ENCODE measurements around the gene WDR46.
A peak's percentile ranks its signal among the peaks of the same experiment; 100 is the strongest.

WDR46 gene

GRCh38 chr6:33313105-33313708, 24.2 kb upstream of the WDR46 start:
- peak; percentile 41 for DNase-seq

DNA sequence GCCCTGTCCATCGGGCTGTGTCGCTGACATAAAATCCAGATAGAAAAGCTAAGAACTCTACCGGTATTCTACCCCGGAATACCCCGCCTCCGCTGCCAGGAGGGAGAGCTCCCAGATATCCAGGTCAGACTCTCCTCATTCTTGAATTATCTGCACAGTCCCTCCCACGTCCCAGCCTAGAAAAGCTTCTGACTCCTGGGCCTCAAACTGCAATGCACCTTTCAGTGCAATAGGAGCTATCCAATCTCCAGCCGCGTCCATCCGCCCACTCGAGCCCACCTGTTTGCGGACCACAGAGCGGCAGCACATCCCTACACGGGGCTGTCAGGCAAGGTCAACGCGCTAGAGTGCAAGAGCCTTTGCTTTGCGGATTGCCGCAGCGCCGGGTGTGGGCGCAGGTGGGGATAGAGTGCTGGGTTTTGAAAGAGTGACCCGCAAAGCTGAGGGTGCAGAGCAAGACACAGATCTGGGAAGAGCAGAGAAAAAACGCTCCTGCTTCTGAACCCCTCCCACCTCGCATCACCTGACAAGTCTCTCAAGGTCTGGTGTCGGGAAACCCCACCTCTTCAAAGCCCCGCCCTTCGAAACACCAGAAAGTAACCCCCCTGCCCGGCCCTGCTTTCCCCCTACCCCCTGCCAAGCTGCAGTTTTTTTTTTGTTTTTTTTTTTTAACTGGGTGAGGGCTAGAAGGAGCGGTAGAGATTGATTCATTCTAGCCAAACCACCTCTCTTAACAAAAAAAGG, 23.5 kb upstream of the WDR46 start:
- peak; percentile 85 for DNase-seq

GRCh38 chr6:33306356-33306755, 17.3 kb upstream of the WDR46 start:
- DNase-seq: no peak

DNA sequence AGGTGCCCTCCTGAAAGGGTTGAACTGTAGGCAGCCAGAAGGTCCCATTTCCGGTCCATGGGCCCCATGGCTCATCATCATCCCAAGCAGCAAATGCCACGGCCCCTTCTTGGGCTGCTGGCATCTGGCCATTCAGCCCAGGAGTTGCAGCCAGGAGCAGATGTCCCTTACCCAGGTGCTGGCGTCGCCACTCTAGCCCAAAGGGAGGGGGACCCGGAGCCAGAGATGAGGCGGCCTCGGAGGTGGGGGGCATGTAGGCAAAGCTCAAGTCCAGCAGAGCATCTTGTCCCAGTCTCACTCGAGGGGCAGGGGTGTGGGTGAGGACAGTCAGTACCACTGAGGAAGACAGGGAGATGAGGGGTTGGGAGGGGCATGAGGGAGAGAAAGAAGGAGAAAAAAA, 16.0 kb upstream of the WDR46 start:
- no peak for DNase-seq

GRCh38 chr6:33304216-33304615, 15.2 kb upstream of the WDR46 start:
- DNase-seq: no peak

DNA sequence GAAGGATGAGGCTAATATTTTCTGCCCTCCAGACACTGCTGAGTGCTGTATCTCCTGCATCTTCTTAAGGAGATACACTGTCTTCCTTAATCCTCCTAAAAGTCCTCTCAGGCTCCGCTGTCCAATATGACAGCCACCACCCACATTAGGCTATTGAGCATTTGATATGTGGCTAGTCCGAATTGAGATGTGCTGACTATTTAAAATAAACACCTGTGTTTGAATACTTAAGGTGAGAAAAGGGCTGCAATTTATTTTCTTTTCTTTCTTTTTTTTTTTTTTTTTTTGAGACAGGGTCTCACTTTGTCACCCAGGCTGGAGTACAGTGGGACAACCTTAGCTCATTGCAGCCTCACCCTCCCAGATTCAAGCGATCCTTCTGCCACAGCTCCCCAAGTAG, 12.8 kb upstream of the WDR46 start:
- DNase-seq: no peak

DNA sequence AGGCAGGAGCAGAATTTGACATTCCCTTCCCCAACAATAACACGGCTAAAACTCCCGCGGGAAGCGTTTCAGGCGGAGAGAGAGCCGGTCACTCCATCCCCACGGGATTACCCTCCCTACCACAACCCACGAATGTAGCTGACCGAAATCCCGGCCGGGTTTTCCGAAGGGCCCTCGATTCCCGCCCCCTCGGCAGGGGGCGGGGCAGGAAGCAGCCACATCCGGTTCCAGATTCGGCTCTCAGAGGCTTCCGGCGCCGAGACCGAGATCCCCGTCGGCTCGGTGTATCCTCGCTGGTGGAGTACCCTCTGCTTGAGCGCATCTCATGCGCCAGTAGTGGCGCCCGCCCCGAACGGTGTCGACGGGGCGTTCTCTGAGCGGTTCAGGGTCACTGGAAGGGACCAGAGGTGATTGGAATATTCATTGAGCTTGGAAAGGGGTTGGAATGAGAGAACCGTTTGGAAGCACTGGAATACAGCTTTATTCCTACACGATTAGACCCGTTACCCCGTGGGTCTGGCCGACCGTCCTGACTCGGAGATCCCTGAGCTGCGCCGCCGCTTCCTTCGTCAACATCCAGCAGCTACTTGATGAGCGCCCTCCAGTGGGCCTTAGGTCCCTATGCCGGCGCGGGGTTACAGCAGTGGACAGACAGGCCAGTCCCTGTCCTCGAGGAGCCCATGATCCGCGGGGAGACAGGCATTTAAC, 10.4 kb upstream of the WDR46 start:
- peak; percentile 96 for DNase-seq

DNA sequence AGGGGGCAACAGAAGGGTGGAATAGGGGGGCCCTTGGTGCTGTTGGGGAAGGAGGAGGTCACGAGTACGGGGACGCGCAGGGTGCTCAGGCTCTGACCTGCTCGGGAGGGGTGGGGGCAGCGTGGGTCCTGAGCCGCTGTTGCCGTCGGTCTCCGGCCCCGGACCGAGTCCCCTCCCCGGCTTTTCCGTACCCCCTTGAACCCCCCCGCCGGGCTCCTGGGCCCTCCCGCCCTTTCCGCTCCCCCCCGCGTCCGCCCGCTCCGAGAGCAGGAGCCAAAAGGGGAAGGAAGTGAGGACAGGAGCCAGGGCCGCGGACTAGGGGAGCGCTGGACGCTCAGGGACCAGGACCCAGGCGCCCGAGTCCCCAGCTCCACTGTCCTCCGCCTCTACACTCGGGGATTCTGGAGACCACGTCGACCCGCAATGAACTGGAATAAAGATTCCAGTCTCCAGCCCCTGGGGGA, 9.8 kb upstream of the WDR46 start, which contains the start of gene RGL2:
RGL2 (minus strand) TSS at position 170 of the 464 bp plus-strand sequence. CDS start 332 bp downstream, outside the sequence.
- peak; percentile 68 for DNase-seq

DNA sequence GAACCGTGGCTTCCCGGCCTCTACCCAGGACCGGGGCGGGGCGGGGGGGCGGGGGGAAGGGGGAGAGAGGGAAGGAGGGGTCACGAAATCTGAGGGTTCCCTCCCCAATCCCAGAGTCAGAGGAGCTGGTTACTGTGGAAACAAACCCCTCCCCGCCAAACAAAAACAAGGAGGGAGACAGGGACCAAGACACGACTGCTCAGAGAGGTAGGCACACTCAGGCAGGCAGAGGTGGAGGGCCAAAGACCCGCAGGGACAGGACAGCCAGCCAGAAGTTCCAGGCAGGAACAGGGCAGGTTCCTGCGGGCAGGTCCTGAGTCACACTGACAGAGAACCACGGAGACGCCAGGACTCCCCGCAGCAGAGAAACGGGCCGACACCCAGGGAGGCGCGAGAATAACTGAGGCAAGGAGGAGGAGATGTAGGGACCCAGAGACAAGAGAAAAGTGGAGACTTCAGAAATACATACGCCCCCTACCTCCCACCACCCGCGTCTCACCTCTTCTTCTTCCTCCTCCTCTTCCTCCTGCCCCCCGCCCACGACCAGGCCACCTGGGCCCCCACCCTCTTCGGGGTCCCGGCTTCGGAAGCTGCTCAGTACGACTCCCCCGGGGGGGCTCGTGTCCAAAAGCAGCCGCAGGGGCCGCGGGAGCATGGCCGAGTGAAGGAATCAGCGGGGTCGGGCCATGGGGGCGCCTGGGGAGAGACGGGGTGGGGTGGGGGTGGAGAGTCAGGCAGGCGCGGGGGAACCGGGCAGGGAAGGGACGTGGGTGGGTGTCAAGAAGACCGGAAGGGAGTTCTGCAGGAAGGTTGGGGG, 9.1 kb upstream of the WDR46 start:
- peak; percentile 78 for DNase-seq

DNA sequence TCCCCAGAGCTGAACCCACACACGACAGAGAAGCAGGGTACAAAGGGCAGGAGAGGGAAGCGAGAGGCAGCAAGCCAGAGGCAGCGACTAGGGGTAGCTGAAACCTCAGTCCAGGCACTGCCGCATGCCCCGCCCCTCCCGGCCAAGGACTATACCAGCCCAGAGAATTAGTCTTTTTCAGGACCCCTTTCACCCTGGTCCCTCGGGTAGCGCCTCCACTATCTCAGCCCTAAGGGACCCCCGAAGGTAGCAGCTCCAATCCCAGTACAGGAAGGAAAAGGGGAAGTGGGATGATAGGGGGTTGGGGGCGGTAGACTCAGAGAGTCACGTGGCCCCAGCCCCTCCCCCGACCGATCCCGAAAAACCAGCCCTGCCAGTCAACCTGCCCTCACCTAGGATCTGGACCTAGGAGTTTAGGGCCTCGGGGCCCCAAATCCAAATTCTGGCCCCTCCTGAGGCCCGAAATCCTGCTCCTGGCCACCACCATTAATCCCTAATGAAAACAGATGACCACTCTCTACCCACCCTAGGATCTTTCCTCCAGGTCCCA, 8.4 kb upstream of the WDR46 start:
- DNase-seq: no peak

GRCh38 chr6:33296797-33297405, 7.9 kb upstream of the WDR46 start:
- DNase-seq: no peak

GRCh38 chr6:33295621-33296369, 6.8 kb upstream of the WDR46 start:
- no peak for DNase-seq

DNA sequence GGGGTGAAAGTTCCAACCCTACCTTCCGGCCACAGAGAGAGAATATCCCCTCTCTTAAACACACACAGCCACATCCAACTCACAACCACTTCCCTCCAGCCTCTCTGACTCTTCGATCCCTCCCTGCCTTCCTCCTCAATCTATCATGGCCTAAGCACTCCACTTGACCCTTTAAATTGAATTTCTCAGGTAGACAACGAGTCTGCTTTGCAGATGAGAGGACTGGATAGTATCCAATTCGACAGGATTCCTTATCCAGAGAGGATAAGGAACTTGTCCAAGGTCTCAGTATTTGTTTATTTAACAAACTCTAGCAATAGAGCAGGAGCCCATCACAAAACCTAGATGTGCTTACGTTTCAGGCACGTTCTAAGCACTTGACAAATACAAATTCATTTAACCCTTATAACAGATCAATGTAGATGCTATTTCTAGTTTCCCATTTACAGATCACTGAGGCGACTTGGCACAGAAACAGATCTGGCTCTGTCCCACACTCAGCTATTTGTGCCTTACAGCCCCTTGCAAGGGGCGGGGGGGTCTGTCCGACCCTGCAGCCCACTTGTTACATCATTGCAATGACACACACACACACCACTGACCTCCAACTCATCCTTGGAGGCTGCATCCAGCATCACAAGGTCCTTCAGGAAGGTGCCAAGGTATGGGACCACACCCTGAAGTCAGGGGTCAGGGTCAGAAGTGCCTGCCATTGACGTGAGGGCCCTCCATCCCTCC, 5.2 kb upstream of the WDR46 start:
- DNase-seq: no peak

DNA sequence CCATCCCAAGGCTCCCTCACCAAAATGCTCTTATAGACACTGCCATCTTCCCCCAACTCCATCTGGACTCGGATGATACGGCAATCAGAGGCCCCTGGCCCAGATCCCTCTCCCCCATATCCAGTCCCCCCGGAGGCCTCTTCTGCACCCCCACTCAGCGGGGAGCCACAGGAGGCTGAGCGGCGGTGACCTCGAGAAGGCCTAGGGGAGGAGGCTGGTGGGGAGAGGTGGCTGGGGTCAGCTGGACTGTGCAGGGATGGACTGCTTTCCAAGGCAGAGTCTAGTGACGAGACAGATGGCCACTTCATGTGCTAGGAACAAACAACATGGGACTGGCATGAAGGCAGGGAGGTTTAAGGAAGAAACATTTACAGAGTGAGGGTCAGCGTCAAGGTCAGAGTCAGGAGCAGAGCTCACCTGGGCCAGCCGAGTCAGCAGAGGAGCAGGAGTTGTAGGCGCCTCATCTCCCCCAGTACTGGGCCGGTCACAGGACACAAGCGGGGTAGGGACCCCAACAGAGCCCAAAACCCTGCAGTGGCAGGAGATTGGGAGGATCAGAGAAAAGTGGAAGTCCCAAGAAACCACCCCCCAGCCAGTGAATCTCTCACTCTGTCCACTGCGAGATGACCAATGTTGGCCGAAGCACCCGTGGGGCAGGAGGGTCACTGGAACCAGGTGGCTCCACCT, 4.1 kb upstream of the WDR46 start:
- no peak for DNase-seq

DNA sequence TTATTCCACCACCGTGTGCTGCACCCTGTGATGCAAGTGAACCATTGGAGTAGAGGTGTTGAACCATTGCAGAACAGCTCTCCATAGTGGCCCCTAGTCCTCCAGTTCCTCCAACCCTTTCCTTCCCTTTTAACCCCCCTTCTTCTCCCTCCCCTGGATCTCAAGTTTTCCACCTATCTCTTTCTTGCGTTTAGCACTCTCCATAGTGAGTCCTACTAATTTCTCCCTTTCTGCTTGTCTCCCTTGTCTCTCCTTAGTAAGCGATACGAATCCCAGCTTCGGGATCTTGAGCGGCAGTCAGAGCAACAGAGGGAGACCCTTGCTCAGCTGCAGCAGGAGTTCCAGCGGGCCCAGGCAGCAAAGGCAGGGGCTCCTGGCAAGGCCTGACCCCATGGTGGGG, 1.4 kb upstream of the WDR46 start:
- DNase-seq: no peak

- no peak for DNase-seq
These were observed 811 bp upstream of the WDR46 start for GRCh38 chr6:33289784-33290315.

- no peak for DNase-seq
These were observed 708 bp downstream of the WDR46 start for GRCh38 chr6:33288141-33288920.

DNA sequence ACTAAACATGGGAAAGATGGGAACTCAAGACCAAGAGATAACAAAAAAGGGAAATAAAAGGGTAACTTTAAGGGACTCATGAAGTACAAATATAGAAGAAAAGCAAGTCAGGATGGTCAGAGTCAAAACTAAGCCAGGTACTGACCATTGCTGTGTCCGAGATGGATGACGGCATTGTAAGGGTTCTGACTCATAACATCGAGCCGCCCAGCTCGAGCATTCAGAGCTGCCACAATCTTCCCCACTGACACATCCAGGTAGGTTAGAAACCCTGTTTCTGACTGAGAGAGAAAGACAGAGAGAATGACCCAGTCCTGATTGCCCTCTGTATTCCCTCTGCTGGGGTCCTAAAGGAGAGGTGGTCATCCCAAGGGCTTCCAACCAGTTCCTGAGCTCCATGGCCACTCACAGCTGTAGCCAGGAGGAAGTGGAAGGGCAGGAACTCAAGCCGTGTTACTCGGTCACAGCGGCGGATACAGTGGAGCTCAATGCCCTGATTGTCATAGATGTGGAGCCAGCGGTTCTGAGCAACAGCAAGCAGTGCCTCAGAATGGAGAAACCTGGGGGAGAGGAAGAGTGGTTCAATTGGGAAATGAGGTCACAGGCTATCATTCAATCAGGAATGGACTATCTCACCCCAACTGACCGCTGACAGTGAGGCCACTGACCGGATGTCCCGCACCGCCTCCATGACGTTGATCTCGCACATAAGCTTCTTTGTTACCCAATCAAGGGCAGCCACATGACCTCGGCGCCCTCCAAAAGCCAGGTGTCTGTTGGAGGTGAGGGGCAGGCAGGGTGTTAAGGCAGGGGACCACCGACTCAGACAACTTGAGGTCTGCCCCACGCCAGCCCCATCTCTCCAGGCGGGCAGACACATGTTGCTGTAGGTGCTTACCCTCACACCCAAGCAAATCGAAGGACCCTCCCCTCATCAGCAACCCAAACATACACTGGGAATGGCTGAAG, 1.8 kb downstream of the WDR46 start:
- DNase-seq: no peak

All from activated CD4-positive, alpha-beta T cell treated with anti-CD3 and anti-CD28 coated beads, Interleukin-10, Interleukin-2, amounts not matched to agents 100 ng/mL and 50 ng/mL, durations not matched to agents 16 hours and 8 hours (primary cell).